GM13976 (cell line): ENCODE results near the gene GDA.

Source experiments
- DNase-seq: peaks from one replicate; pipeline ENCODE4 v3.0.0; 2012; ENCODE audit warnings: low spot score
- CTCF ChIP-seq: IDR thresholded peaks from 2 replicates; pipeline ENCODE4 v1.5.1; 2012; ENCODE audit warnings: borderline replicate concordance, mild to moderate bottlenecking; ENCODE audit not compliant: insufficient read depth; ENCODE audit errors: extremely low read depth, missing control alignments, control extremely low read depth
- in situ Hi-C: fragments of 300-500 bp; cut with MboI; formaldehyde crosslinking; loops from one replicate; pipeline ENCODE4 v1.12.0; 2022; ENCODE audit warnings: low sequenced_read_pairs, mixed read lengths, inconsistent platforms; ENCODE audit not compliant: unreplicated experiment

Gene GDA

DNA sequence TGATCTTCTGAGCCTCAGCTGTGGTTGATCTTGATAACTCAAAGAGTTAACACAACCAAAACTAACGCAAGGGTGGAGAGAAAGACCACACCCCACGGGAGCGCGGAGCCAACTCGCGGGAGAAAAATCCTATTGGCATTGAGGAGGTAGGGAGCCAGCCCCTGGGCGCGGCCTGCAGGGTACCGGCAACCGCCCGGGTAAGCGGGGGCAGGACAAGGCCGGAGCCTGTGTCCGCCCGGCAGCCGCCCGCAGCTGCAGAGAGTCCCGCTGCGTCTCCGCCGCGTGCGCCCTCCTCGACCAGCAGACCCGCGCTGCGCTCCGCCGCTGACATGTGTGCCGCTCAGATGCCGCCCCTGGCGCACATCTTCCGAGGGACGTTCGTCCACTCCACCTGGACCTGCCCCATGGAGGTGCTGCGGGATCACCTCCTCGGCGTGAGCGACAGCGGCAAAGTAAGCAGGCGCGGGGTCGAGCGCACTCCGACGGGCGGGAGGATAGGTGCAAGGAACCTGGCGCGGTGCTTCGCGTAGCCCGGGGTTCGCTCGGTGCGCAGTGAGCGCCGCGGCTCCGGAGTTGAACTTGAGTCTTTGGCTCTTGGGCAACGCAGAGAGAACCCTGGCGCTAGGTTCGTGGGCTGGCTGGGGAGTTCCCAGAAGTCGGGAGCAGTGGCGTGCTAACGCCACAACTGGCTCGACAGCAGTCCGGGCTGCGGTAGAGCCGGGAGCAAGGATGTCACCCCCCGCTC, at the start of gene GDA:
Gene GDA (plus strand): TSS at position 210 of the 745 bp plus-strand sequence. CDS start 120 bp downstream, at position 330.
- DNase-seq: no peak
- TF ChIP-seq CTCF: no peak
- in situ Hi-C loops: no loop called here

DNA sequence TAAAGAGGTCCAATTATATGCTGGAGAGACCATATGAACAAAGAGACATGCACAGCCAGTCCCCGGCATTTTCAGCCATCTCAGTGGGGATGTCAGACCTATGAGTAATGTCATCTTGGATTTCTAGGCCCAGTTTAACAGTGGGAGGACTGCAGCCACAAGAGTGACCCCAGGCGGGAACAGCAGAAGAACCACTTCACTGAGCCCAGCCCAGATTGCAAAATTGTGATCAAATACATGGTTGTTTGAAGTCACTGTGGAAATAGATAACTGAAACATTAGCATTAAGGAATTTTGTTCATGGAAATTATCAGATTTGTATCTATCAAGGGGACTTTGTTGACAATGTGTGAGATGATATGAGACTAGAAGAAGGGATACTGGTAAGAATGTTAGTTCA, 46.7 kb upstream of the GDA start:
- TF ChIP-seq CTCF: no peak
- DNase-seq: no peak
- in situ Hi-C loops: no loop called here

DNA sequence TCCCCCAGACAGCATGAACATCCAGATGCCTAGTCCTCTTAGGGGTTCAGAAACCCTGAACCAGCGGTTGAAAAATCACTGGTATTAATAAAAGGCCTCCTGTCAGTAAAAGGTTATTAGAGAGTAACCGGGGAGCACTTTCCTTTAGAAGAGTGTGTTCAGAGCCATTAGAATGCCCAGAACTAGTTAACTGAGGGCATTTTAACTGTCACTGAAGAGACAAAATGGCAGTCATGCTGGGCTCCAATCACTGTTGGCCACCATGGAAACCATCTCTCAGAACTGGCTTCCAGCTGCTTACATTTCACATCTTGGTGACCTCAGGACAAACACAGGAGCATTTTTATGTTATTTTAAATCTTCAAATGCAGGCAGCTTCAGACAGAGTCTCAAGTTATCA, 36.2 kb upstream of the GDA start:
- no peak for DNase-seq
- in situ Hi-C loops: no loop called here
- TF ChIP-seq CTCF: no peak

GRCh38 chr9:72119853-72120252, 29.4 kb upstream of the GDA start:
- in situ Hi-C loops: no loop called here
- DNase-seq: no peak
- no peak for TF ChIP-seq CTCF

- TF ChIP-seq CTCF: no peak
- in situ Hi-C loops: no loop called here
Measured at GRCh38 chr9:72124947-72125346, 24.3 kb upstream of the GDA start.

GRCh38 chr9:72127753-72128152, 21.5 kb upstream of the GDA start:
- DNase-seq: no peak
- no peak for TF ChIP-seq CTCF
- in situ Hi-C loops: no loop called here

More at GRCh38 chr9:72124947-72125346, 24.3 kb upstream of the GDA start:
- DNase-seq: no peak
